ENCODE measurements around the gene NDUFAF8.
A peak's percentile ranks its signal among the peaks of the same experiment; 100 is the strongest.

Gene NDUFAF8

DNA sequence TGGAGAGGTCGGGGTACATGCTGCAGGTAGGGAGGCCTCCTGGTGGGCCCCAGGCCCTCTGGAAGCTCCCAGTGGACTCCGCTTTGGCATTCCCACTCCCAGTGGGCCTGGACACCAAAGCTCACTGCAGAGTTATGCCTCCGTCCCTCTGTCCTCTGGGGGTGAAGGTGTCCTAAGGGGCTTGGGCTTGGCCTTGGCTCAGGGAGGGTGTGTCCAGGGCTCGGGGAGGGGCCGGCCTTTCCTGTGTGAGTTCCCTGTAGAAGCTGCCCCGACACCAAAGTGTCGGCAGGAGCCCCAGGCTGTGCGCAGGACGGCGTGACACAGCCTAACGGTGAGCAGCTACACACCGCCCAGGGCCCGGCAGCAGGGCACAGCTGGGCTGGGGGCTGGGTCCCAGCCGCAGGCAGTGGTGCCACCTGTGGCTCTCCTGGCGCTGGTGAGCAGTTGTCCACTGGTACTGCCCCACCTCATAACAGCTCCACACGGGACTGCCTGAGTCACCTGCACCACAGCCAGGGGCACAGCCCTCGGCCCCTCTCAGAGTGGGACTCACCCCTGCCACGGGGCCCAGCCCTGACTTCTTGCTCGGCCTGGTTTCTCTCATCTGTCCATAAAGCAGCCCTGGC, 6.4 kb upstream of the NDUFAF8 start (continued):
- TF ChIP-seq, protein P1, sequence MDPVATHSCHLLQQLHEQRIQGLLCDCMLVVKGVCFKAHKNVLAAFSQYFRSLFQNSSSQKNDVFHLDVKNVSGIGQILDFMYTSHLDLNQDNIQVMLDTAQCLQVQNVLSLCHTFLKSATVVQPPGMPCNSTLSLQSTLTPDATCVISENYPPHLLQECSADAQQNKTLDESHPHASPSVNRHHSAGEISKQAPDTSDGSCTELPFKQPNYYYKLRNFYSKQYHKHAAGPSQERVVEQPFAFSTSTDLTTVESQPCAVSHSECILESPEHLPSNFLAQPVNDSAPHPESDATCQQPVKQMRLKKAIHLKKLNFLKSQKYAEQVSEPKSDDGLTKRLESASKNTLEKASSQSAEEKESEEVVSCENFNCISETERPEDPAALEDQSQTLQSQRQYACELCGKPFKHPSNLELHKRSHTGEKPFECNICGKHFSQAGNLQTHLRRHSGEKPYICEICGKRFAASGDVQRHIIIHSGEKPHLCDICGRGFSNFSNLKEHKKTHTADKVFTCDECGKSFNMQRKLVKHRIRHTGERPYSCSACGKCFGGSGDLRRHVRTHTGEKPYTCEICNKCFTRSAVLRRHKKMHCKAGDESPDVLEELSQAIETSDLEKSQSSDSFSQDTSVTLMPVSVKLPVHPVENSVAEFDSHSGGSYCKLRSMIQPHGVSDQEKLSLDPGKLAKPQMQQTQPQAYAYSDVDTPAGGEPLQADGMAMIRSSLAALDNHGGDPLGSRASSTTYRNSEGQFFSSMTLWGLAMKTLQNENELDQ (tag by site-specific recombination; IDR thresholded peaks at IDR 0.05; ENCODE audit: low read depth): no peak
- TF ChIP-seq ZNF596 (tag by site-specific recombination; IDR thresholded peaks at IDR 0.05) (no peak), SCRT2 (tag by site-specific recombination; IDR thresholded peaks at IDR 0.05) (peak; percentile 69)

DNA sequence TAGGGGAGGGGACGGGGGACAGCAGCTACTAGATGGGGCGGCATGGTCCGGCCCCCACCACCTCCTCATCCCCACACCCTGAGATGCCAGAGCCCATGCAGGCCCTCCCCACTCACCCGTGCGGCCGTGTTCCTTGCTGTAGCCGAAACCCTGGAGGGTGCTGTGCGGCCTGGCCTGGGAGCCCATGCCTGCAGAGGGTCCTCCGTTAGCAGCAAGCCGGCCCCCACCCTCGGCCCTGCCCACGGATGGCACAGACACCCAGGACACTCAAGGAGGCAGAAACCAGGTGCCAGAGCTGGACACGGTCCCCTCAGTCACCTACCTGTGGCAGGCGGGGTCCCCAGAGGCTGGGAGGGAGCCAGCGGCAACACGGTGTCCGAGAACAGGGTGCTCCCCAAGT, 5.8 kb upstream of the NDUFAF8 start:
- CTCF ChIA-PET: interaction anchor here (0.5 to 1.4 kb wide), 3 partner anchors 11 to 251 kb away, joined by 3 to 7 read pairs (median 4); partner anchors contain the start of gene CEP131
- Histone ChIP-seq H3K9me3 (ENCODE audit: control insufficient read depth, insufficient read depth, low read depth, low read length) (no peaks in the 10 kb centered on the region), H3K27ac (ENCODE audit: extremely low read depth, low read depth, low read length) (no peak overlapping the region), H3K36me3 (ENCODE audit: control insufficient read depth in 2 of 2, insufficient read depth in 1 of 2, low read length in 2 of 2) (peaks cover 5 to 70% of the 10 kb centered on the region in 2 experiments; a peak in 2 of 3 replicates), H3K4me3 (ENCODE audit: low read depth, low read length) (no peak overlapping the region), H3K4me1 (ENCODE audit: control insufficient read depth, insufficient read depth, low read length) (peaks cover 8% of the 10 kb centered on the region)
- POLR2A ChIA-PET: interaction anchor here (3.8 kb wide), 1 partner anchor 10 kb away, joined by 22 read pairs; the partner anchor contains the start of gene CEP131
- TF ChIP-seq, protein P2, sequence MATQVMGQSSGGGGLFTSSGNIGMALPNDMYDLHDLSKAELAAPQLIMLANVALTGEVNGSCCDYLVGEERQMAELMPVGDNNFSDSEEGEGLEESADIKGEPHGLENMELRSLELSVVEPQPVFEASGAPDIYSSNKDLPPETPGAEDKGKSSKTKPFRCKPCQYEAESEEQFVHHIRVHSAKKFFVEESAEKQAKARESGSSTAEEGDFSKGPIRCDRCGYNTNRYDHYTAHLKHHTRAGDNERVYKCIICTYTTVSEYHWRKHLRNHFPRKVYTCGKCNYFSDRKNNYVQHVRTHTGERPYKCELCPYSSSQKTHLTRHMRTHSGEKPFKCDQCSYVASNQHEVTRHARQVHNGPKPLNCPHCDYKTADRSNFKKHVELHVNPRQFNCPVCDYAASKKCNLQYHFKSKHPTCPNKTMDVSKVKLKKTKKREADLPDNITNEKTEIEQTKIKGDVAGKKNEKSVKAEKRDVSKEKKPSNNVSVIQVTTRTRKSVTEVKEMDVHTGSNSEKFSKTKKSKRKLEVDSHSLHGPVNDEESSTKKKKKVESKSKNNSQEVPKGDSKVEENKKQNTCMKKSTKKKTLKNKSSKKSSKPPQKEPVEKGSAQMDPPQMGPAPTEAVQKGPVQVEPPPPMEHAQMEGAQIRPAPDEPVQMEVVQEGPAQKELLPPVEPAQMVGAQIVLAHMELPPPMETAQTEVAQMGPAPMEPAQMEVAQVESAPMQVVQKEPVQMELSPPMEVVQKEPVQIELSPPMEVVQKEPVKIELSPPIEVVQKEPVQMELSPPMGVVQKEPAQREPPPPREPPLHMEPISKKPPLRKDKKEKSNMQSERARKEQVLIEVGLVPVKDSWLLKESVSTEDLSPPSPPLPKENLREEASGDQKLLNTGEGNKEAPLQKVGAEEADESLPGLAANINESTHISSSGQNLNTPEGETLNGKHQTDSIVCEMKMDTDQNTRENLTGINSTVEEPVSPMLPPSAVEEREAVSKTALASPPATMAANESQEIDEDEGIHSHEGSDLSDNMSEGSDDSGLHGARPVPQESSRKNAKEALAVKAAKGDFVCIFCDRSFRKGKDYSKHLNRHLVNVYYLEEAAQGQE (tag by site-specific recombination; IDR thresholded peaks at IDR 0.05): no peak
- TF ChIP-seq ZNF140 (tag by site-specific recombination; IDR thresholded peaks at IDR 0.05): no peak
- TF ChIP-seq, protein P3, sequence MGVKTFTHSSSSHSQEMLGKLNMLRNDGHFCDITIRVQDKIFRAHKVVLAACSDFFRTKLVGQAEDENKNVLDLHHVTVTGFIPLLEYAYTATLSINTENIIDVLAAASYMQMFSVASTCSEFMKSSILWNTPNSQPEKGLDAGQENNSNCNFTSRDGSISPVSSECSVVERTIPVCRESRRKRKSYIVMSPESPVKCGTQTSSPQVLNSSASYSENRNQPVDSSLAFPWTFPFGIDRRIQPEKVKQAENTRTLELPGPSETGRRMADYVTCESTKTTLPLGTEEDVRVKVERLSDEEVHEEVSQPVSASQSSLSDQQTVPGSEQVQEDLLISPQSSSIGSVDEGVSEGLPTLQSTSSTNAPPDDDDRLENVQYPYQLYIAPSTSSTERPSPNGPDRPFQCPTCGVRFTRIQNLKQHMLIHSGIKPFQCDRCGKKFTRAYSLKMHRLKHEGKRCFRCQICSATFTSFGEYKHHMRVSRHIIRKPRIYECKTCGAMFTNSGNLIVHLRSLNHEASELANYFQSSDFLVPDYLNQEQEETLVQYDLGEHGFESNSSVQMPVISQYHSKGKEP (tag by site-specific recombination; IDR thresholded peaks at IDR 0.05): no peak

DNA sequence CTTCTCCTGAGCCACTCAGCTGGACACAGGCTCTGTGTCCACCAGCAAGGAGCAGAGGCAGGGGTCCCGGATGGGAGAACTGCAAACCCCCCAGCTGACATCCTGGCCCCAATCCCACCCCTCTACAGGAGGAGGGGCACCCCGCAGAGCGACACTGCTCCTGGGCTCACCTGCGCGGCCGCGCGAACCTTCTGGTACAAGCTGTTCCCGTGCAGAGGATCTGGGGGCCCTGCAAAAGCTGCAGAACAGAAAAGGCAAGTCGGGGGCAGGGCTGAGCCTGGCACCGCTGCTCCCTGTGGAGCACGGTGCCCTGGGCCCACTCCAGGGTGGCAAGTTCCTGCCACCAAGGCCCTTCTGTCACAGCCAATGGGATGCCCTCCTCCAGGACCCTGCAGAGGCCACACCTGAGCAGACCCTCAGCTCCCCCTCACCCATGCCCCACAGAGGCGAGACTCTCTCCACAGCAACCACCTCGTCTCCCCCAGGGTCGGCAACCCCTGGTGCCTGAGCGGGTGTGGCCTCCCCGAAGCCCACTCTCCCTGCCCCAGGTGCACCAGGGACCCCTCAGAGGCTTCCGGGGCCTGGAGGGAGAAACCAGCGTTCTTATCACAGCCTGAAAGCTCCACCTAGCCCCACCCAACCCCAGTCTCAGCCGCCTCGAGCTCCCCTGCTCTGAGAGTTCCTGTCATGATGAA, 5.2 kb upstream of the NDUFAF8 start:
- TF ChIP-seq ZNF114 (tag by site-specific recombination; IDR thresholded peaks at IDR 0.05) (no peak), ZNF530 (tag by site-specific recombination; IDR thresholded peaks at IDR 0.05; ENCODE audit: low read depth) (no peak)
- TF ChIP-seq, protein P4, sequence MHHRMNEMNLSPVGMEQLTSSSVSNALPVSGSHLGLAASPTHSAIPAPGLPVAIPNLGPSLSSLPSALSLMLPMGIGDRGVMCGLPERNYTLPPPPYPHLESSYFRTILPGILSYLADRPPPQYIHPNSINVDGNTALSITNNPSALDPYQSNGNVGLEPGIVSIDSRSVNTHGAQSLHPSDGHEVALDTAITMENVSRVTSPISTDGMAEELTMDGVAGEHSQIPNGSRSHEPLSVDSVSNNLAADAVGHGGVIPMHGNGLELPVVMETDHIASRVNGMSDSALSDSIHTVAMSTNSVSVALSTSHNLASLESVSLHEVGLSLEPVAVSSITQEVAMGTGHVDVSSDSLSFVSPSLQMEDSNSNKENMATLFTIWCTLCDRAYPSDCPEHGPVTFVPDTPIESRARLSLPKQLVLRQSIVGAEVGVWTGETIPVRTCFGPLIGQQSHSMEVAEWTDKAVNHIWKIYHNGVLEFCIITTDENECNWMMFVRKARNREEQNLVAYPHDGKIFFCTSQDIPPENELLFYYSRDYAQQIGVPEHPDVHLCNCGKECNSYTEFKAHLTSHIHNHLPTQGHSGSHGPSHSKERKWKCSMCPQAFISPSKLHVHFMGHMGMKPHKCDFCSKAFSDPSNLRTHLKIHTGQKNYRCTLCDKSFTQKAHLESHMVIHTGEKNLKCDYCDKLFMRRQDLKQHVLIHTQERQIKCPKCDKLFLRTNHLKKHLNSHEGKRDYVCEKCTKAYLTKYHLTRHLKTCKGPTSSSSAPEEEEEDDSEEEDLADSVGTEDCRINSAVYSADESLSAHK (tag by site-specific recombination; IDR thresholded peaks at IDR 0.05): no peak
- Histone ChIP-seq H3K27ac (ENCODE audit: extremely low read depth, low read depth, low read length) (no peak overlapping the region), H3K4me1 (ENCODE audit: control insufficient read depth, insufficient read depth, low read length) (peaks cover 8% of the 10 kb centered on the region), H3K4me3 (ENCODE audit: low read depth, low read length) (no peak overlapping the region), H3K36me3 (ENCODE audit: control insufficient read depth in 2 of 2, insufficient read depth in 1 of 2, low read length in 2 of 2) (peaks cover 5 to 64% of the 10 kb centered on the region in 2 experiments; a peak in 2 of 3 replicates), H3K9me3 (ENCODE audit: control insufficient read depth, insufficient read depth, low read depth, low read length) (no peaks in the 10 kb centered on the region)
- ChIA-PET CTCF (interaction anchor here (0.6 to 1.2 kb wide), 2 partner anchors 91 to 137 kb away, joined by 3 read pairs; no protein-coding TSS in a partner anchor), POLR2A (interaction anchor here (3.8 kb wide), 1 partner anchor 11 kb away, joined by 22 read pairs; the partner anchor contains the start of gene CEP131)

All from HEK293 (cell line).